GM18867 (cell line): Measurements from ENCODE around the gene VAC14.

ENCODE experiments used
- ATAC-seq: cut with Tn5 transposase; IDR thresholded peaks from one replicate; pipeline ENCODE4 v1.9.1; 2021; ENCODE audit warnings: mild to moderate bottlenecking, moderate library complexity; ENCODE audit not compliant: unreplicated experiment

VAC14 gene

GRCh38 chr16:70664325-70665112 is 136.4 kb downstream of the VAC14 start:
- ATAC-seq = no peak

GRCh38 chr16:70663524-70664324 is 137.2 kb downstream of the VAC14 start:
- ATAC-seq = no peak

- no peak for ATAC-seq
These were observed 137.9 kb downstream of the VAC14 start for GRCh38 chr16:70662991-70663523.

GRCh38 chr16:70661918-70662641 is 138.9 kb downstream of the VAC14 start:
- ATAC-seq = no peak

- no peak for ATAC-seq
These were observed 139.4 kb downstream of the VAC14 start for GRCh38 chr16:70661534-70661917.

GRCh38 chr16:70660672-70661350 is 140.1 kb downstream of the VAC14 start:
- no peak for ATAC-seq

- no peak for ATAC-seq
These were observed 140.8 kb downstream of the VAC14 start for GRCh38 chr16:70659953-70660671.

GRCh38 chr16:70659546-70659945 is 141.4 kb downstream of the VAC14 start:
- ATAC-seq = no peak

GRCh38 chr16:70658921-70659320 is 142.0 kb downstream of the VAC14 start:
- no peak for ATAC-seq

GRCh38 chr16:70657956-70658355 is 143.0 kb downstream of the VAC14 start:
- ATAC-seq = no peak

- no peak for ATAC-seq
These were observed 144.2 kb downstream of the VAC14 start for GRCh38 chr16:70656712-70657263.

GRCh38 chr16:70656065-70656711 is 144.8 kb downstream of the VAC14 start:
- no peak for ATAC-seq

- ATAC-seq = peak; percentile 50
These were observed 146.9 kb downstream of the VAC14 start for GRCh38 chr16:70653809-70654771.

- ATAC-seq = peak; percentile 17
These were observed 147.6 kb downstream of the VAC14 start for GRCh38 chr16:70653406-70653805.

GRCh38 chr16:70652322-70652721 is 148.6 kb downstream of the VAC14 start:
- ATAC-seq = no peak

GRCh38 chr16:70651524-70651923 is 149.4 kb downstream of the VAC14 start:
- ATAC-seq = no peak

GRCh38 chr16:70650216-70650615 is 150.7 kb downstream of the VAC14 start:
- no peak for ATAC-seq

GRCh38 chr16:70649300-70649699 is 151.7 kb downstream of the VAC14 start:
- no peak for ATAC-seq
